Measurements from ENCODE around the gene CDH13. TPM values are rescaled to one million over a fixed set of nuclear protein-coding genes. Genes with fewer than 3 reads are reported as not detected.

The CDH13 gene
- total and polyA plus RNA-seq, 9 of the 15 experiments (the other 6 are each of a cell fraction or from before 2014, with no cell fraction given), result 0.03 TPM; not detected in 8

DNA sequence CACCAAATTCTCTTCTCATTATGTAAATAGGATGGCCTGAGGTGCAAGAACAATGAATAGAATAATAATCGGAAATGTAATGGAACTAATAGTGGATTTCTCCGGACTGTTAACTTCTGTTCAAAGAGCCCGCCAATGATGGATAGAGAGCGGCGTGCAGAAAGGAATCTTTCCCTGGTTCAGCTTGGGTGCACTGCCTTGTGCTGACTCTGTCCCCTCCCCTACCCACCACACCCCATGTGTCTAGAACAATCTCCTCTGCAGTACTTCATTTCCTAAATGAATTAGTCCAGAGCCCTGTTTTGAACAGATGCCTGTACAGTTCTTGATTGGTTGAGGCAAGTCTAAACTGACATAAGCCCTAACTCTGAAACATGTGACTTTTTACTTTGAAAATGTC lies 125.4 kb downstream of the CDH13 start:
- 0% methylated on average over 5 of the region's 5 CpGs for whole genome bisulfite sequencing (ENCODE audit: insufficient coverage, low coverage, missing lambda C conversion rate)
- no peak overlapping the region for H3K4me2 ChIP-seq (ENCODE audit: insufficient read depth, low read length)
- H3K9ac ChIP-seq (ENCODE audit: insufficient read depth in 1 of 2, low read depth in 2 of 2, low read length in 2 of 2), result no peak overlapping the region
- no peak for DNase-seq (ENCODE audit: extremely low read depth in 1 of 4, low spot score in 3 of 4)
- H3K79me2 ChIP-seq (ENCODE audit: control insufficient read depth, insufficient read depth, low read length), result no peaks in the 10 kb centered on the region
- H3K36me3 ChIP-seq (ENCODE audit: control insufficient read depth, insufficient read depth, low read length), result no peaks in the 10 kb centered on the region
- H3K4me3 ChIP-seq, result no peak overlapping the region
- FAIRE-seq, result no peak
- POLR2A ChIA-PET, result no interaction called here
- no peak overlapping the region for H2AFZ ChIP-seq (ENCODE audit: low read depth, low read length)
- H4K20me1 ChIP-seq (replicated peaks; ENCODE audit: control insufficient read depth, insufficient read depth, low read length), result no peaks in the 10 kb centered on the region
- no peak overlapping the region for H3K27ac ChIP-seq (ENCODE audit: extremely low read depth, low read depth, low read length)
- no peaks in the 10 kb centered on the region for H3K9me3 ChIP-seq (replicated peaks; ENCODE audit: control insufficient read depth, insufficient read depth, low read depth, low read length)
- no TSS peak for BruUV-seq (replicated peaks)
- H3K4me1 ChIP-seq (replicated peaks in 1 of 2; ENCODE audit: control insufficient read depth in 2 of 2, insufficient read depth in 2 of 2, low read length in 2 of 2), result no peaks in the 10 kb centered on the region
- in situ Hi-C loops (cut with MboI) (no loop called here), intact Hi-C loops (cut with micrococcal nuclease) (no loop called here)
- CTCF ChIA-PET (ENCODE audit: low intra/inter-chr PET ratio), result no interaction called here
- TF ChIP-seq ZNF668 (CRISPR knock-in tag; IDR thresholded peaks at IDR 0.05) (no peak), HLTF (IDR thresholded peaks at IDR 0.05) (no peak), HNRNPUL1 (IDR thresholded peaks at IDR 0.05; ENCODE audit: low read length) (no peak)
- ATAC-seq, result no peak
- no peaks in the 10 kb centered on the region for H3K9me1 ChIP-seq (ENCODE audit: control insufficient read depth, insufficient read depth, low read length)
- no peaks in the 10 kb centered on the region for H3K27me3 ChIP-seq (ENCODE audit: control insufficient read depth in 2 of 2, insufficient read depth in 2 of 2, low read length in 2 of 2)

DNA sequence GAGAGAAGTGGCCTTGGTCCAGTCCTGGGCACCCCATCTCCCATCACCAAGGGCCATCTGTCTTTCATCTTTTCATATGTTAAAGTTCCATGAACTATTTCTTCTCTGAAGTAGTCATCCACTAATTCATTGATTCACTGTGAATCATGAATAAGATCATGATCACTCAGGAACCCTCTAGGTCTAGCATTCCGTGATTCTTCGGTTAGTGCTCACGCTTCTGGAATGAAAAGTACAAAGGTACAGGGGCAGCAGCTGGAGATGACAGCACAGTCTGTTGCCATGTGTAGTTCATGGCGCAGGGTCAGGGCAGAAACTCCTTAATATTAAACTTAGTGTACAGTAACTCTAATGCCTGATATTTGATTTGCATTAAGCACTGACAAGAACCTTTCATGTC lies 127.1 kb downstream of the CDH13 start:
- DNase-seq (ENCODE audit: extremely low read depth in 1 of 4, low spot score in 3 of 4) (no peak), FAIRE-seq (no peak), ATAC-seq (no peak)
- H3K27me3 ChIP-seq (ENCODE audit: control insufficient read depth in 2 of 2, insufficient read depth in 2 of 2, low read length in 2 of 2), result no peaks in the 10 kb centered on the region
- WGBS (ENCODE audit: insufficient coverage, low coverage, missing lambda C conversion rate), result 2% methylated on average over 4 of the region's 4 CpGs
- ChIA-PET POLR2A (no interaction called here), CTCF (ENCODE audit: low intra/inter-chr PET ratio) (no interaction called here)
- H2AFZ ChIP-seq (ENCODE audit: low read depth, low read length), result no peak overlapping the region
- no peaks in the 10 kb centered on the region for H3K79me2 ChIP-seq (ENCODE audit: control insufficient read depth, insufficient read depth, low read length)
- no peaks in the 10 kb centered on the region for H3K9me1 ChIP-seq (ENCODE audit: control insufficient read depth, insufficient read depth, low read length)
- no peak overlapping the region for H3K4me3 ChIP-seq
- no peak overlapping the region for H3K9ac ChIP-seq (ENCODE audit: insufficient read depth in 1 of 2, low read depth in 2 of 2, low read length in 2 of 2)
- BruUV-seq (replicated peaks), result no TSS peak
- H3K4me1 ChIP-seq (replicated peaks in 1 of 2; ENCODE audit: control insufficient read depth in 2 of 2, insufficient read depth in 2 of 2, low read length in 2 of 2), result no peaks in the 10 kb centered on the region
- no peak for TF ChIP-seq ZNF644 (tag; IDR thresholded peaks at IDR 0.05; ENCODE audit: low read depth)
- TF ChIP-seq TARDBP (IDR thresholded peaks at IDR 0.05), result no peak
- no peak for TF ChIP-seq HMGN3 (IDR thresholded peaks at IDR 0.05; ENCODE audit: borderline replicate concordance, extremely low read depth, insufficient read length, low read depth, low read length)
- H3K4me2 ChIP-seq (ENCODE audit: insufficient read depth, low read length), result no peak overlapping the region
- intact Hi-C loops (cut with micrococcal nuclease), result no loop called here
- H3K27ac ChIP-seq (ENCODE audit: extremely low read depth, low read depth, low read length), result no peak overlapping the region
- H3K9me3 ChIP-seq (replicated peaks; ENCODE audit: control insufficient read depth, insufficient read depth, low read depth, low read length), result no peaks in the 10 kb centered on the region
- in situ Hi-C loops (cut with MboI), result no loop called here
- no peaks in the 10 kb centered on the region for H3K36me3 ChIP-seq (ENCODE audit: control insufficient read depth, insufficient read depth, low read length)
- no peaks in the 10 kb centered on the region for H4K20me1 ChIP-seq (replicated peaks; ENCODE audit: control insufficient read depth, insufficient read depth, low read length)

All from K562 (cell line).